Fibroblast of pulmonary artery (primary cell): ENCODE data around the gene GPR25.

Experiments used
- DNase-seq: peaks from one replicate; pipeline ENCODE4 v3.0.0-alpha.2; 2010; ENCODE audit warnings: low read depth
- H3K4me3 ChIP-seq: replicated peaks from 2 replicates; pipeline ENCODE4 v1.5.1; 2011; ENCODE audit warnings: low read depth, mild to moderate bottlenecking, control low read depth, low read length, moderate library complexity
- CTCF ChIP-seq: IDR thresholded peaks from 2 replicates; pipeline ENCODE4 v1.5.1; 2011; ENCODE audit warnings: mild to moderate bottlenecking, control low read depth, low read length, inconsistent platforms; ENCODE audit errors: missing control alignments

Gene GPR25

DNA sequence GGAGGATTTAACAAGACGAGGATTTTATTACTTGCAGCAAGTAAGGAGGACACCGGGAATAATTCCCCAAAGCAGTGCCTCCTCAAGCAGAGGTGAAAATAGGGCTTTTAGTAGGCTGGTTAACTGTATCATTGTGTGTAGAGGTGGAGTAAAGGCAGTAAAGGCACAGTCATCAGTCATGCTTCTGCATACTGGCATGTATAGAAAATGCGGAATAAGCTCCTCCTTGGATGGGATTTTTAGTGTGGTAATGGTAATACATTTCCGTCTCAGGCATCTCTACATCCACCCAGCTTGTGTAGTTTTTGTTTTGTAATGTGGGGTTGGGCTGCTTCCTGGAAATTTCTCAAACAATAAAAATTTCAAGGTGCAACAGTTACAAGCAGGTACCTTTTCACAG lies 27.4 kb upstream of the GPR25 start:
- no peak for TF ChIP-seq CTCF
- H3K4me3 ChIP-seq, result no peak overlapping the region
- no peak for DNase-seq

DNA sequence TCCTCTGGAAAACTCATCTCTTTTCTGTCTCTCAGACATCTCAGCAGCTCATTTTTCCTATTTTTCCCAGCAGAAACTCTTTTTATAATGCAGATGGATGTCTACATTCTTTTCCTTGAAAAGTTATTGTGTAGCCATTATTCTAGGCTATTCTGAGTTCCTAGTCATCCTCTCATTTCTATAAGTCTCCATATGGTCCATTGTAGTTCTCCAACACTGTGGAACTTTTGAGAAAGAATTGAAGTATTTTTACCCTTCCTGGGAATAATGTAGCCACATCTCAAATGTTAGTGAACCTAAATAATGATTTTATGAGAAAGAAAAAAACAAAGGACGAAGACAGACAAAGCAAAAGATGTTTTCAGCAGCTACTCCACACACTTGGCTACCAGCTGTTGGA lies 26.4 kb upstream of the GPR25 start:
- DNase-seq, result no peak
- TF ChIP-seq CTCF, result no peak
- H3K4me3 ChIP-seq, result no peak overlapping the region

- TF ChIP-seq CTCF, result no peak
- no peak for DNase-seq
- no peak overlapping the region for H3K4me3 ChIP-seq
These were observed 23.4 kb upstream of the GPR25 start for GRCh38 chr1:200849430-200849829.

DNA sequence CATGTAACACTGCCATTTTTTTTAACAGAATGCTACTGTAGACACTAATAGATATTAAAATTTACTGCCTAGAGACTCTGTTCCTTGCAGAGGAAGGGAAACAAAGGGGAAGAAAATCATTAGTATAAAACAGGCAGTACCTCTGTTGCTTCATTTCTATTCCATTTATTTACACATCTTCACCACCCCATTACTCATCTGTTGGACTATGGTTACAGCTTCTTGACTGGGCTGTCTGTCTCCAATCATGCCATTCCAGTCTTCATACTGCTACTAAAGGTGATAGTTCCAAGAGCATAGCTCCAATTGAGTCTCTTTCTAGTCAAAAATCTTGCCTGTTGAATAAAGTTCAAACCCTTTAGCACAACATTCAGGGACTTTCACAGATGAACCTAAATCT lies 22.2 kb upstream of the GPR25 start:
- no peak for TF ChIP-seq CTCF
- DNase-seq, result no peak
- no peak overlapping the region for H3K4me3 ChIP-seq

DNA sequence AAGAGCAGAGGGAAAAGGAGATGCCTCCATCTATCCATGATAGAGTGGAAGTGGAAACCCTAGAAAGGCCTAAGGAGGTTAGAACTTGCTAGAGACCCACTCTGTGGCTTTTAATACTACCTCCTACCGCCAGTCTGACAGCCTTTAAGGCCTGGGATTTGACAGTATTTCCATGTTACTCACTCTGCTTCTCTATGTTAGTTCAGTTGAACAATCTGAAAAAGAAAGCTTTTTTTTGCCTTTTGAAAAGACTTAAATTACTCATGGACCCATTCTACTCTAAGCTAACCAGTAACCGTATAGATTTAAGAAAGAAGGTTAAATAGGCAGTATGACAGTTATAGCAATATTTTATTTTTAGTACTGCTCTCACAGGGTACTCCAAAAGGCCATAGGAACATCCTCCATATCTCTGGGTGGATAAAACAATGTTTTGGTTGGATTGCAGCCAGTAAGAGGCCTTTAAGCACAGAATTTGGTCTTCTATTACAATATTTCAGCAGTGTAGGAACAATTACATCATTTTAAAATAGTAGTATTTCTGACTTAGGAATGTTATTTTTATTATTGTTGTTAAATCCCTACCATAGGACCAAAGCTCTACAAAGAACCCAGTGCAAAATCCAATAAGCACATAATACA lies 15.9 kb upstream of the GPR25 start:
- DNase-seq, result peak; percentile 84
- no peak for TF ChIP-seq CTCF
- no peak overlapping the region for H3K4me3 ChIP-seq

DNA sequence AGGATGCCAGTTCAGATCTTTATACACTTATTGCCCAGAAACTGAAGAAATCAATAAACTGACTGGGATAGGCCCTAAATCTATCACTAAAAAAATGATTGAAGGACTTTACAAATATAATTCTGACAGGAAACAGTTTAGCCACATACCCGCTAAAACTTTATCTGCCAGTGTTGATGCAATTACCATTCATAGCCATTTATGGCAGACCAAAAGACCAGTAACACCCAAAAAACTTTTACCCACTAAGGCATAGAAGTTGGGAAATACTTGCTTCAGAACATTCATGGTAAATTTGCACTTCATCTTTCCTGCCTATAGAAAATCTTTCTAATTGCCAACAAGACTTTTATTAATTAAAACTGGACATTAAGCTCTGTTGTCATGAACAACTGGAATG lies 15.0 kb upstream of the GPR25 start:
- H3K4me3 ChIP-seq, result no peak overlapping the region
- TF ChIP-seq CTCF, result no peak
- DNase-seq, result no peak

- no peak for DNase-seq
These were observed 10.7 kb upstream of the GPR25 start for GRCh38 chr1:200861937-200862647.

More at GRCh38 chr1:200861937-200862647, 10.7 kb upstream of the GPR25 start:
- TF ChIP-seq CTCF, result no peak
- H3K4me3 ChIP-seq, result no peak overlapping the region
